Activated CD8-positive, alpha-beta T cell treated with anti-CD3 and anti-CD28 coated beads for 36 hours (primary cell): ENCODE measurements around the gene NMNAT2. TPM values are rescaled to one million over a fixed set of nuclear protein-coding genes. Genes with fewer than 3 reads are reported as not detected.

Experiments
- ATAC-seq: fragments of 200-7000 bp; cut with Tn5 transposase; one replicate; pipeline ENCODE4 v1.10.0; 2021; ENCODE audit warnings: mild to moderate bottlenecking, moderate library complexity
- CTCF ChIA-PET: fragments of 350-600 bp; sonication (Branson Sonifier 250); formaldehyde crosslinking; loops from one replicate; lab custom pipeline; 2021; ENCODE audit warnings: antibody characterized with exemption; lab: Charles Lee
- POLR2A ChIA-PET: fragments of 350-600 bp; sonication (Branson Sonifier 250); formaldehyde crosslinking; loops from one replicate; lab custom pipeline; 2021; ENCODE audit warnings: antibody characterized with exemption; lab: Charles Lee
- DNase-seq: peaks from one replicate; pipeline ENCODE4 v3.0.0-alpha.2; 2020
- H3K27ac Mint-ChIP-seq: one replicate; pipeline ENCODE4 v1.8.0; 2021; ENCODE audit warnings: mild to moderate bottlenecking, mixed read lengths
- H3K27me3 Mint-ChIP-seq: one replicate; pipeline ENCODE4 v1.8.0; 2021; ENCODE audit warnings: mixed read lengths
- H3K36me3 Mint-ChIP-seq: one replicate; pipeline ENCODE4 v1.8.0; 2021; ENCODE audit warnings: low read depth, mixed read lengths
- H3K4me1 Mint-ChIP-seq: one replicate; pipeline ENCODE4 v1.8.0; 2021; ENCODE audit warnings: low read depth, mixed read lengths
- H3K4me3 Mint-ChIP-seq: one replicate; pipeline ENCODE4 v1.8.0; 2021; ENCODE audit warnings: mild to moderate bottlenecking, moderate library complexity, mixed read lengths
- H3K9me3 Mint-ChIP-seq: one replicate; pipeline ENCODE4 v1.8.0; 2021; ENCODE audit warnings: mixed read lengths
- CTCF ChIP-seq: fragments of 200-600 bp; IDR thresholded peaks from one replicate; pipeline ENCODE4 v1.8.0; 2022; ENCODE audit warnings: antibody characterized with exemption, mild to moderate bottlenecking
- intact Hi-C: fragments of 100-400 bp; cut with micrococcal nuclease; formaldehyde crosslinking; loops from one replicate; pipeline ENCODE4 v1.10.0; 2022
- total RNA-seq, 2 experiments: library from RNA; stranded (reverse); gene quantifications; one replicate each; pipeline ENCODE4 v1.2.3, GENCODE V29; 2021

The NMNAT2 gene
- total RNA-seq, 2 experiments from 2014 or later, result not detected

DNA sequence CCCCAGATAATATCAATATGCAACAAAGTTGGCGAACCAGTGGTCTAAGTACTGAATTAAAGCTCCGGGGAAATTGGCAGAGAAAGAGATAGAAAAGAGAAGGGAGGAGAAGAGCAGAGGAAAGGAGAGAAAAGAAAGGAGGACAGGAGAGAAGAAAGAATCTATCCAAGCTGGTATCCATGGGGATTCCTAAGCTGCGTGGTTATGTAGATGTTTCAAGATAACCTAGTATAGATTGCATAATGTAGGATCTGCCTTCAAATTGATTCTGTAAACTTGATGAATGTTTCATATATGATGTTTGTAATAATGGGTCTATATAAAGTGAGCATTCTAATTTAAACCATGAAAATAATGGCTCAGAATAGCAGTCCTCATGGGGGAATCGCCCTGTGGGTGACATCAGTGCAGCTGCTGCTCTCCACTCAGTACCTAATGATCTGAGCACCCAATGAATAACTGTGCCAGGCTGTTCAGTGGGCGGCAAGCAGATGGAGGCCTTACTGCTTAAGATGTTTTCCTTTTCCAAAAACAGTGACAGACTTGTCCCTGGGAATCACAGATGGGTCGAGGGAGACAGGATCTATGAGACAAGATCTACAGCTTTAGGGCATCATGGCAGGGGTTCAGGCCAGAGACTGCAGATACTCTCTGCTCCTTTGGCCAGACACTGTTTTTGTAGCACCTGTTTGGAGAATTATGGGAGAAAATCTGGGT, 154.1 kb downstream of the NMNAT2 start:
- Mint-ChIP-seq H3K27ac (no peak overlapping the region), H3K9me3 (no peaks in the 10 kb centered on the region), H3K36me3 (no peaks in the 10 kb centered on the region), H3K4me3 (no peak overlapping the region), H3K4me1 (no peaks in the 10 kb centered on the region), H3K27me3 (peaks cover 21% of the 10 kb centered on the region)
- no peak for DNase-seq
- no peak for TF ChIP-seq CTCF
- intact Hi-C loops, result no loop called here
- CTCF ChIA-PET, result interaction anchor here (1.2 kb wide), 2 partner anchors 15 kb away, joined by 3 to 4 read pairs; no protein-coding TSS in a partner anchor
- POLR2A ChIA-PET, result no interaction called here
- ATAC-seq, result no peak

DNA sequence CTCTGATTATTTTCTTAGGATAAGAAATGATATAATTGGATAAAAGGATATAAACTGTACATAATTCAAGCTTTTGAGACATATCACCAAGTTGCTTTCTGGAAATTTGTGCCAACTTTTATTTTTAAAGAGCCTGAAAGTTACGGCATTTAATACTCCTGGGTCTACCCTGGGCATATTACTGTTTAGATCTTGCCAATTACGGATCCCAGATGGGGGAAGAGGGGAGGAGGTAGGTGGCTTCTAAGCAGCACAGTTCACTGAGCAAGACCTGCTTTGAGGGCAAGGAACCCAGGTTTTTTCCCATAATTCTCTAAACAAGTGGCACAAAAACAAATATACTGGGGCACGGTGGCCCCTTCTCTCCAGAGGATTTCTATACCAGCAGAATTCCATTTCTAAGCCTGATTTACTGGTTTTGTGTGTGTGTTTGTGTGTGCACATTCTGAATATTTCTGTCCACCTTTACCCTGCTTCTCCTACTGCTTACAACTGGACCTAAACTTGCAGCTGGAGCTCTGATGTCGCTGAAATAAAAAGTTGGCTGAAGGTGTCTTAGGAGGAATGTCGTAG, 155.5 kb downstream of the NMNAT2 start:
- Mint-ChIP-seq H3K36me3 (no peaks in the 10 kb centered on the region), H3K27me3 (peaks cover 17% of the 10 kb centered on the region), H3K4me3 (no peak overlapping the region), H3K9me3 (no peaks in the 10 kb centered on the region), H3K27ac (no peak overlapping the region), H3K4me1 (no peaks in the 10 kb centered on the region)
- DNase-seq, result no peak
- intact Hi-C loops, result no loop called here
- TF ChIP-seq CTCF, result no peak
- CTCF ChIA-PET, result interaction anchor here (1.0 to 1.2 kb wide), 2 partner anchors 14 to 37 kb away, joined by 3 to 4 read pairs; no protein-coding TSS in a partner anchor
- POLR2A ChIA-PET, result interaction anchor here (0.6 kb wide), 1 partner anchor 292 kb away, joined by 6 read pairs; no protein-coding TSS in a partner anchor
- ATAC-seq, result no peak

GRCh38 chr1:183259924-183260323, 158.3 kb downstream of the NMNAT2 start:
- intact Hi-C loops, result no loop called here
- peaks cover 11% of the 10 kb centered on the region for H3K27me3 Mint-ChIP-seq
- no peak for TF ChIP-seq CTCF
- no peaks in the 10 kb centered on the region for H3K4me1 Mint-ChIP-seq
- H3K4me3 Mint-ChIP-seq, result no peak overlapping the region
- H3K27ac Mint-ChIP-seq, result no peak overlapping the region
- ATAC-seq (no peak), DNase-seq (no peak)
- H3K9me3 Mint-ChIP-seq, result peaks cover 1% of the 10 kb centered on the region
- ChIA-PET CTCF (no interaction called here), POLR2A (no interaction called here)
- H3K36me3 Mint-ChIP-seq, result no peaks in the 10 kb centered on the region

- Mint-ChIP-seq H3K36me3 (no peaks in the 10 kb centered on the region), H3K27me3 (peaks cover 9% of the 10 kb centered on the region), H3K4me3 (no peak overlapping the region), H3K9me3 (peaks cover 2% of the 10 kb centered on the region), H3K27ac (no peak overlapping the region), H3K4me1 (no peaks in the 10 kb centered on the region)
- TF ChIP-seq CTCF, result no peak
- intact Hi-C loops, result no loop called here
- ChIA-PET POLR2A (no interaction called here), CTCF (no interaction called here)
- DNase-seq, result no peak
- no peak for ATAC-seq
Measured at GRCh38 chr1:183255073-183255472, 163.1 kb downstream of the NMNAT2 start.

DNA sequence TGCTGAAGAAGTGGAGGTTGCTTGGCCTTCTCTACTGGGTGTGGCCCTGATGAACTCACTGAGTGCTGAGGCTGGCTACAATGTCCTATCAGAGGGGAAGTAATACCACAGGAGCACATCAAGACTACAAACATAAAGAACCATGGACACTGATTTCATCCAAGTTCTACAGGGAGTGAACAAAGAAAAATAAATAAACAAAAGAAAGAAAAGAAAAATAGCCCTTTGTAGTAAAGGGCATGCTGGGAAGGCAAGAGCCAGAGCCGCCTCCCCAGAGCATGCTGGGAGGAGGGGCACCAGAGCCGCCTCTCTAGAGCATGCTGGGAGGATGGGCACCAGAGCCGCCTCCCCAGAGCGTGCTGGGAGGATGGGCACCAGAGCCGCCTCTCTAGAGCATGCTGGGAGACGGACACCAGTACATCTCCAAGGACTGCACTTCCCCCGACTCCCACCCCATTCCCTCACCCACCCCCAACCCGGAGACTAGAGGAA, 166.2 kb downstream of the NMNAT2 start:
- Mint-ChIP-seq H3K9me3 (peaks cover 2% of the 10 kb centered on the region), H3K36me3 (no peaks in the 10 kb centered on the region), H3K27me3 (peaks cover 7% of the 10 kb centered on the region), H3K4me3 (no peak overlapping the region), H3K4me1 (no peaks in the 10 kb centered on the region), H3K27ac (no peak overlapping the region)
- POLR2A ChIA-PET, result no interaction called here
- no peak for TF ChIP-seq CTCF
- DNase-seq (no peak), ATAC-seq (no peak)
- CTCF ChIA-PET, result interaction anchor here (0.5 kb wide), 1 partner anchor 193 kb away, joined by 3 read pairs; no protein-coding TSS in a partner anchor
- intact Hi-C loops, result no loop called here
